Activated T-cell treated with anti-CD3 and anti-CD28 coated beads for 1 hour (primary cell): Measurements from ENCODE around the gene RTEL1.
"Not testable (repeated sequence)": the region's sequence is repeated elsewhere in the genome, so short reads cannot be mapped to it uniquely, and the experiment has no call there.

Experiments
- DNase-seq: peaks from one replicate; pipeline ENCODE4 v3.0.0-alpha.2; 2020; ENCODE audit warnings: low read depth

RTEL1 gene

DNA sequence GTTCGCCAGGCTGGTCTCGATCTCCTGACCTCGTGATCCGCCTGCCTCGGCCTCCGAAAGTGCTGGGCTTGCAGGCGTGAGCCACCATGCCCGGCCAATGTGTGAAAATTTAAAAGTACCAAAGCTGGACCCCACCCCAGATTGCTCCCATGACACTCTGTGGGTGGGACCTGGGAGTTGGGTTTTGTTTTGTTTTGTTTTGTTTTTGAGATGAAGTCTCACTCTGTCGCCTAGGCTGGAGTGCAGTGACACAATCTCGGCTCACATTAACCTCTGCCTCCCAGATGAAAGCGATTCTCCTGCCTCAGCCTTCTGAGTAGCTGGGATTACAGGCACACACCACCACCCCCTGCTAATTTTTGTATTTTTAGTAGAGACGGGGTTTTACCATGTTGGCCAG lies 13.6 kb downstream of the RTEL1 start:
- not testable (repeated sequence) for DNase-seq

DNA sequence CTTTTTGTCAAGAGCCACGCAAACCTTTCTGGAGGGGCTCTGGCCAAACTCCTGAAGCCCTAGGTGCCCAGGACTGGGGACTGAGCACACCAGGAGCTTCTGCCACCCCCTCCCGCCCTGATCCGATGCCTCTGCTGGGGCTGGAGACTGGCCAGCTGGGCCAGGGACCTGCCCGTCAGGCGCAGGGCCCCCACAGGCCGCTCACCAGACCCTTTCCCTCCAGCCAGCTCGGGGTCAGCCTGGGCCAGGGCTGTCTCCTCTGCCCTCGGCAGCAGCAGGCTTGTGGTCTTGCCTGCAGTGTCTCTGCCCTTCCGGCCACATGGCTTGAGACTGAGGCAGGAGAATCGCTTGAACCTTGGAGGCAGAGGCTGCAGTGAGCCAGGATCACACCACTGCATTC lies 14.6 kb downstream of the RTEL1 start:
- no peak for DNase-seq

DNA sequence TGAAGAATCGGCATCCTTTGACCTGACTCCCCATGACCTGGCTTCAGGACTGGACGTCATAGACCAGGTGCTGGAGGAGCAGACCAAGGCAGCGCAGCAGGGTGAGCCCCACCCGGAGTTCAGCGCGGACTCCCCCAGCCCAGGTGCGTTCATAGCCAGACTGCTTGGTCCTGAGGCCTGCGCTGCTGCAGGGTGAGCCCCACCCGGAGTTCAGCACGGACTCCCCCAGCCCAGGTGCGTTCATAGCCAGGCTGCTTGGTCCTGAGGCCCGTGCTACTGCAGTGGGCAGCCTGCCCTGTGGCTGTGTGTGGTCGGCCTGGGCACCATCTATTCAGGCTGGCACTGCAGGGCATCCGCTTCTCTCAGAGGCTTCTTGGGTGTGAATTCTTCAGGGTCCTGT lies 15.8 kb downstream of the RTEL1 start:
- no peak for DNase-seq

DNA sequence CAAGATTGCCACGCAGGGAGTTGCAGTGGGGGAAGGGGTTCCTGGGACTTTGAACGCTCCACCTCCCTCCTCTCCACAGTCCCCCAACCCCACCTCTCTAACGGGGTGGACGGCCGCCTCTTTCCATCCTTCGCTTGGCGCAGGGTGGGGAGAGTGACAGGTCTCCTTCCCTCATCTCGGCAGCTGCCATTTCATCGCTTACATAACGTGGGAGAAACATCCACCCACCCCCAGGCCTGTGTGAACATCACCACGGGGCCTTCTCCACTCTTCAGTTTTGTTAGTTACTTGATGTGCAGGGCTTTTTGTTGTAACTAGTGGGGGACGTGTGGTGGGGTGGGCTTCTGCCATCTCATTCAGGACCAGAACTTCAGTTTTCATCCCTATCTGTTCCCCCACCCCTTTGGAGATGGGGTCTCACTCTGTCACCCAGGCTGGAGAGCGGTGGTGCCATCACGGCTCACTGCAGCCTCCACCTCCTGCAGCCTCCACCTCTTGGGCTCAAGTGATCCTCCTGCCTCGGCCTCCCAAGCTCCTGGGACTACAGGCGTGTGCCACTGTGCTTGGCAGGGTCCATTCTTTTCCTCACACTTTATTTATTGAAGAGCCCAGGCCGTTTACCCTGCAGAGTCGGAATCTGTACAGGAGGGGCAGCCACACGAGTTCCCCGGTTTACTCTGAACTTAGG lies 17.7 kb downstream of the RTEL1 start:
- no peak for DNase-seq

DNA sequence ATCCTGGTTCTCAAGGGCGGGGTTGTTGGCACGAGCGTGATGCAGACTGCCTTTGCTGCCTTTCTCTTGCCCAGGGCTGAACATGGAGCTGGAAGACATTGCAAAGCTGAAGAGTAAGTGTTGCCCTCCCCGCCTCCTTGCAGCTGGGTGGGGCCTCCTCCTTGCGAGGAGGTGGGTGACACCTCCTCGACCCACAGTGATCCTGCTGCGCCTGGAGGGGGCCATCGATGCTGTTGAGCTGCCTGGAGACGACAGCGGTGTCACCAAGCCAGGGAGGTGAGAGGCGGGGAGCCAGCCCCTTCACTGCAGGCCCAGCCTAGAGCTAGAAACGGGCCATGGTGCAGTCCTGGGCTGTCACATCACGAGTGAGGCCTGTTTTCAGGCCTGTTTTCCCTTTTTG lies 20.0 kb downstream of the RTEL1 start:
- DNase-seq = no peak

DNA sequence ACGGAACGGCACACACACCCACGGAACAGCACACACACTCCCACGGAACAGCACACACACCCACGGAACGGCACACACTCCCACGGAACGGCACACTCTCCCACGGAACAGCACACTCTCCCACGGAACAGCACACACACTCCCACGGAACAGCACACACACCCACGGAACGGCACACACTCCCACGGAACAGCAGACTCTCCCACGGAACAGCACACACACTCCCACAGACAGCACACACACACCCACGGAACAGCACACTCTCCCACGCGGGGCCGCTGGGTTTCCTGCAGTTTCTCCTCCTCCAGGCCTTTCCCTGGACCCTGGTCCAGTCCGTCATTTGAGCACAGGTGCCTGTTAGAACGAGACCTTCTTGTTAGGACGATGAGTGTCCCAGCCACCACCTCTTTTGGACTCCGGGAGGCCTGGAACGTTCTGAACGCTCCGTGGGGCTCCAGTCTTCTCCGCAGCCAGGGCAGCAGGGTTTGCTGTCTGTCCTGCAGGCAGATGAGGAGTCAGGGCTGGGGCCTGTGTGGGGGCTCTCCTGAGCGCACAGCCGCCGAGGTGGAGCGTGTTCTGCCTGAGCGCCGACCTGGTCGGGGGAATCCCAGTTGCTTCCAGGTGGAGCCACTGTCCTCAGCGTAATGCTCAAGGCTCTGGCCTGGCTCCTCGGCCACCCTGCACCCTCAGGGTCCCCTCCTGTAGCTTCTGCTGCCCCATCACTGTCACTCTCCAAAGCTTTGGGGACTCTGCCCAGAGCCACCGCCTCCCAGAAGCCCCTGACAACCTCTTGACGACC lies 20.8 kb downstream of the RTEL1 start:
- DNase-seq = no peak

DNA sequence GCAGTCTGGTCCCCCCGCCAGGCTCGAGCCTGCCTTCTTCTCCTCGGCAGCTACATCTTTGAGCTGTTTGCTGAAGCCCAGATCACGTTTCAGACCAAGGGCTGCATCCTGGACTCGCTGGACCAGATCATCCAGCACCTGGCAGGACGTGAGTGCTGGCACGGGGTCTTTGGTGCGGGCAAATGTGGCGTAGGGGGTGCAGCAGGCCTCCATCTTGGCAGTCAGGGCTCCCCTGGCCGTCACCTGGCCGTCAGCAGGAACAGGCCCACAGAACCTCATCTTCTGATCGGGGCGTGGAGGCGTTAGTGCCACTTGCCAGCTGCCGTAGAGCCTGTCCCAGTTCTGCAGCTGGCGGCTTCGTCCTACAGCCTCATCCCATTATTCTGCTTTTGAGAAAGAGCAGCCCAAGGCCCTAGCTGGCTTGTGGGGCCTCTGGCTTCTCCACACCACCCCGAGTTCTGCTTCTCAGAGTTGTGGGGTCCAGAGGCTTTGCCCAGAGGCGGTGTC lies 21.7 kb downstream of the RTEL1 start:
- DNase-seq = no peak

DNA sequence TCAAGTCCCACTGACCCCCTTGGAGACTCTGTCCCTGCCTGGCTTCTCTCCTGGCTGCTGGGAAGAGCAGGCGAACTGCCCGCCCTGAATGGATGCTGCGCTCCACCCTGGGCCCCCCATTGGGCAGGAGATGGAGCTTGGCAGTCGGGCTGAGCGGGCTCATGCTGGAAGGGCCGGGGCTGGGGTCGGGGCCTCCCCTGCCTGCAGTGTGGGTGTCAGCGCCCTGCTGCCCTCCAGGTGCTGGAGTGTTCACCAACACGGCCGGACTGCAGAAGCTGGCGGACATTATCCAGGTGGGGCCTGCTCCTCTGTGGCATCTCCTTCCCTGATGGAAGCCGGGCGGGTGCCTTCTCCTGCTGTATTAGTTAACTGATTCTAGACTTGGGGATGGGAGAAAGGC lies 22.3 kb downstream of the RTEL1 start:
- DNase-seq = no peak

DNA sequence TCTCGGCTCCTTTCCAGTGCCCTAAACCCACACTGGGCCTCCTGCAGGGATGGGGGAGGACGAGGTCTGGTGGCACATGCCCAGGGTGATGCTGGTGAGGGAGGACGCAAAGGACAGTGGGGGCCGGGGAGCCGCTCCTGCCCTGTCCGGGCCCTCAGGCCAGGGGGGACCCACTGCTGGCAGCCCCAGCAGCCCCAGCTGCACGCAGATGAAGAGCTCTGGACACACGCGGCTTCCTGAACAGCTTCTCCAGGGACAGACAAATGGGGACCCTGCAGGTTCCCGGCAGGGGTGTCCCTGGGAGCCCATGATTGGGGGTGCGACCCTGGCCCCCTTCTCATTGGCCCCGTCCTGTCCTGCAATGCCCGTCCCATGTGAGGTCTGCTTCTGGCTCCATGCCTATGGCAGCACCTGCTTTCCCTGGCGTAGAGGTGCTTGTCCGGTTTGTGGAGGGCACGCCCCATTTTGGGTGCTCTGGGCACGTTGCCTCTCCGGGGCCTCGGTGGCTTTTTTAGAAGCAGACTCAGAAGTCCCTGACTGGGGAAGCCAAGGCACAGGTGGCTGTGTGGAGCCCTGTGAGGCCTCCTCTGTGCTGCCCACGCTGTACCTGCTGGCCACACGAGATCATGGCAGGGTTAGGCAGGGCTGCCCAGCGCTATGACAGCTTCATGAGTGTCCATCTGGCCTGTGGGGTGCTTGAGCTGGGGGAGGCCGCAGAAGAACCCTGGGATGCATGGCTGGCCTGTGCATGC lies 22.9 kb downstream of the RTEL1 start:
- no peak for DNase-seq

DNA sequence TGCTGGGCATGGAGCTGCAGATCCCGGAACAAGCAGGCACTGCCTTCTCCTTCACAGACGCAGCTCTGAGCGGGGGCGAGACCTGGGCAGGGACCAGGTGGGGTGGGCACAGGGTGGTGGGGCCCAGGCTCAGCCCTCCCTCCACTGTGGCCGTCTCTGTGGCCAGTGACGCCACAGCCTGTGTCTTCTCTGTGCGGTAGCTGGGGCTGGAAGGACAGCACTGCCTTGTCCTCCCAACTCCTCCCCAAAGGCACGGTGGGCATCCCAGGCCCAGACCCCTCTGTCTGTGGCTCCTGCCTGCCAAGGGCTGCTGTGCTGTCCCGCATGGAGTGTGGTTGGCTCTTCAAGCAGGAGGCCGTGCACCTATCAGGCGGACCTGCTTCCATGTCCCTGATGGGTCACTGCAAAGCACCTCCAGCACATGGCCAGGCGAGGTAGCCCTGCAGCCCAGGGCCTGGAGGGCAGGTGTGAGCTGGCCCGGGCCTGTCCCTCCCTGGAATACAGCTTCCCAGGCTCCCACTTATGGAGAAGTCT lies 23.6 kb downstream of the RTEL1 start:
- DNase-seq = no peak

DNA sequence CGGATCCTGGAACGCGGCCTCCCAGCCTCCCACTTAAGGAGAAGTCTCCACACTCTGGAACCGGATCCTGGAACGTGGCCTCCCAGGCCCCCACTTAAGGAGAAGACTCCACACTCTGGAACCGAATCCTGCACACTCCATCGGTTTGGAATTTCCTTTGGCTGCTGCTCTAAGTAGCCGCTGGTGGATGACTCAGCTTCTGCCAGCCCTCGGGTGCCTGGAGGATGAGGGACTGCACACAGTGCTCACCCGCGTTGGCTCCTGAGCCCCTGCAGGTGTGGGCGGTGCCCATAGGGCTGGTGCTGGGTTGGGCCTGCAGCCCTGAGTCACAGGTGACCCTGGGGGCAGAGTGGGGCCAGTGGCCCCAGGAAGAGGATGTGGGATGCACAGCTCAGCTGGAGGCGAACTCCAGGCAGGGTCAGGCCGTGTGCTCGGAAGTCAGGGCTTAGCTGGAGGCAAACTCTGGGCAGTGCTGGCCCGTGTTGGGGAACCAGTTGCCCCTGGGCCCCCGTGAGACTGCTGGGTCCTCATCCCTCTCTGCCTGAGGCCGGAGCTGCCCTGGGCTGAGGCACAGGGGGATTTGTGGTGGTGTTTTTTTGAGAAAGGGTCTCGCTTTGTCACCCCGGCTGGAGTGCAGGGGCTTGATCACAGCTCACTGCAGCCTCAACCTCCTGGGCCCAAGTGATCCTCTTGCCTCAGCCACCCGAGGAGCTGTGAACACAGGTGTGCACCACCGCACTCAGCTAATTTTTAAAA lies 24.4 kb downstream of the RTEL1 start:
- DNase-seq = no peak

DNA sequence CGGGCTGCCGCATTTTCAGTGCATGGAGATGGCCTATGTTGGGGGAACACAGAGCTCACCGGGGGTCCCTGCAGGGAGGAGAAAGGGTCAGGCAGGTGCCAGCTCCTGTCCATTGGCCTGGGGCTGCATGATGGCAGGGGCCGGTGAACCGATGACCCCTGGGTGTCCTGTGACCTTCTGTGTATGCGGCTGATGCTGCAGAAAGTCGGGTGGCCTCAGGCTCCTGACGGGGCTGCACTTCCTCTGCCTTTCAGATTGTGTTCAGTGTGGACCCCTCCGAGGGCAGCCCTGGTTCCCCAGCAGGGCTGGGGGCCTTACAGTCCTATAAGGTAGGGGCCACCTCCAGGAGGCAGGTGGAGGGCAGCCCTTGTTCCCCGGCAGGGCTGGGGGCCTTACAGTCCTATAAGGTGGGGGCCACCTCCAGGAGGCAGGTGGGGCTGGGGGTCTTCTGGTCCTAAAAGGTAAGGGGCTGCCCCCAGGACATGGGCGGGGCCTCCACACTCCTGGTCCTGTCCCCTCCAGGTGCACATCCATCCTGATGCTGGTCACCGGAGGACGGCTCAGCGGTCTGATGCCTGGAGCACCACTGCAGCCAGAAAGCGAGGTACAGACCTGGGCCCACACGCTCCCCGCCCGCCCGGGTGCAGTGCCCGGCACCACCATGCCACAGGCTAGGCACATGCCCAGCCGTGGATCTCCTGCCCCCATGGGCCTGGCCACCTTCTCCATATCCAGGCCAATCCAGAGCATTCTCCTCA lies 27.3 kb downstream of the RTEL1 start:
- DNase-seq = no peak

DNA sequence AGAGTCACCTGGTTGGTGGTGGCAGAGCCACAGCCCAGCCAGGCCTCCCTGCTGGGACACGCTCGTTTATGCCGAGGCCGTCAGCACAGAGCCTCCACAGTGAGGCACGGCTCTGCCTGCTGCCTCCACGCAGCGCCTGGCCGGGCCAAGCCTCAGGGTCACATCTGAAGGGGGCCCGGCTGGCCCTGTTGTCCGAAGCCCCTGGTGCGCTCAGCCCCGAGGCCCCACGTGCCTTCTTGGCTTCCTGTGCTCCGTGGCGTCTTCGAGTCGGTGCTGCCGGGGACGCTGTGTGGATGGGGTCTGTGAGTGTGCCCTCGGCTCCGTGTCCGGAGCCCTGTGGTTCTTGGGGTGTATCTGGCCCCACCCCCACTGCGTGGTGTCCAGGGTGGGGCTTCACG lies 28.0 kb downstream of the RTEL1 start:
- DNase-seq = no peak

DNA sequence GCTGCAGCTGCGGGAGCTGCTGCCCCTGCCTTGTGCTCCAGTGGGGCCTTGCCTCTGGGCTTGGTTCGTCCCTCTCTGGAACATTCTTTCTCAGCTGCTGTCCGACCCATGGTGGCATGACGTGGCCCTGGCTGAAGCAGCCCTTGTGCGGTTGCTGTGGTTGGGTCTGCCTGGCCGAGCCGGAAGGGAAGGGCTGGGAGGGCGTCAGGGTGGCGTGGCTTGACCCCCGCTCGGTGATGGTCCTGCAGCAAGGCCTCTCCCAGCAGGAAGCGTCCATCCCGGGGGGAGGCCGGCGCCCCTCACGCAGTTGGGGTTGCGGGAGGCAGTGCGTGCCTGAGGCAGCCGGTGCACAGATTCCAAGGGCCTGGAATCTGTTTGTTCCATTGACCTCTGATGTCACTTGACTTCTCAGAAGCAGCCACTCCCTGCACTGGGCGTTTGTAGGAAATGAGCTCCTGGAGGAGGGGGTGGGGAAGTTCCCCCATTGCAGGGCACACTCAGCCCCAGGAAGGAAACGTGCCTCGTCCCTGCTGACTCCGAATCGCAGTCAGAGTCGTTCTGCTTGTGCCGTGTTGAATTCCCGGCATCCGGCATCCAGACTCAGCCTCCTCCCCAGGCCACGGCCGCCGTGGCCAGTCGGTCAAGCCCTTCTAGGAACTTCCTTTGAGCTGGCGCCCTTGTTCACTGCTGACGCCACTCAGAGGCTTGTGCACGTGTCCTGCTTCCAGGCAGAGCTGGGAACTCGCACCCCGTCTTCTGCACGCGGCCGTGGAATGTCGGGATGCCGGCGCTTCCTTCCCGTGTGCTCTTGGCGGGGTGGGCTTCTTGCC lies 28.6 kb downstream of the RTEL1 start:
- no peak for DNase-seq

DNA sequence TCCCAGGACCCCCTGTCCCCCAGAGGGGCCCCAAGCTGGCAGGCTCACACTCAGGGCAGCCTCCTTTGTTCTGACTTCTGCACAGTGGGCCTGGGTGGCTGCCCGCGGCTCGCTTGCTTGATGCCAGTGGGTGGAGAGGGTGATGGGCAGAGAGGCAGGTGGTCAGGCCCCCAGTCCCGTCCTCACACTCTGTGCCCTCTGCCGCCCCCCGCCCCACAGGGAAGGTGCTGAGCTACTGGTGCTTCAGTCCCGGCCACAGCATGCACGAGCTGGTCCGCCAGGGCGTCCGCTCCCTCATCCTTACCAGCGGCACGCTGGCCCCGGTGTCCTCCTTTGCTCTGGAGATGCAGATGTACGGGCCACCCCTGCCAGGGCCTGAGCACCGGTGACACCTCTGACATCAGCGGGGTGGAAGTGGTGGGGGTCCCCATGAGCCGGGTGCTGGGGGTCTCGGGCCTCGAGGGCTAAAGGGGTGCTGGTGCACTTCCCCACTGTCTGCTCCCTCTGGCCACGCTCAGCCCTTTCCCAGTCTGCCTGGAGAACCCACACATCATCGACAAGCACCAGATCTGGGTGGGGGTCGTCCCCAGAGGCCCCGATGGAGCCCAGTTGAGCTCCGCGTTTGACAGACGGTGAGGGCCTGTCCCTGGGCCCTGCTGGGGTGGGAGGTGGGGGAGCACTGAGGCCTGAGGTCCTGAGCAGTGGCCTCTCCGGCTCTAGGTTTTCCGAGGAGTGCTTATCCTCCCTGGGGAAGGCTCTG lies 29.5 kb downstream of the RTEL1 start:
- no peak for DNase-seq

DNA sequence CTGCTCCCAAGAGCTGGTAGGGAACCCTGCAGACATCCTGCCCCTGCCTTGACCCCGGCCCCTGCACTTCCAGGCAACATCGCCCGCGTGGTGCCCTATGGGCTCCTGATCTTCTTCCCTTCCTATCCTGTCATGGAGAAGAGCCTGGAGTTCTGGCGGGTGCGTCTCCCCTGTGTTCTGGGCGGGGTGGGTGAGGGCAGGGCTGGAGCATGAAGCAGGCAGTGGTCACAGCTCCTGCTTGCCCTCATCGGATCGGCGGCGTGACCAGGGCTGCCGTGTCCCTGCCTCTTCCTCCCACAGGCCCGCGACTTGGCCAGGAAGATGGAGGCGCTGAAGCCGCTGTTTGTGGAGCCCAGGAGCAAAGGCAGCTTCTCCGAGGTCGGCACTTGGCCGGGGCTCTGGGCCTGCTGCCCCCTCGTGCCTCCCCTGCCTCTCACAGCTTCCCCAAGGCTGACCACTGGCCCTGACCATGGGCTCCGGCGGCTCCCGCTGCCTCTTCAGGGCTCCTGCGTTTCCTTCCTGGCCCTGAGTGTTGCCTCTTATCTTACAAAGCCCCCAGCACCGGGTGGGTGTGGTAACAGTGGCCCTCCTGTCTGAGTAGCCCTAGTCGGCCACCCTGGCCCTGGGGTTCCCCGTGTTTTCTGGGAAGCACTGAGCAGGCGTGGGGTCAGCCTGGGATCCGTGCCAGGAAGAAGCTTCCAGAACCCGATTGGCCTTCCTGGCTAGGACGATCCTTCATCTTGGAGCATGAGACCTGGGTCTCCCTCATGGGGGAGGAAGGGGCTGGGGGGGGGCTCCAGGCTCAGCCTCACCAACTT lies 30.3 kb downstream of the RTEL1 start:
- DNase-seq = no peak

DNA sequence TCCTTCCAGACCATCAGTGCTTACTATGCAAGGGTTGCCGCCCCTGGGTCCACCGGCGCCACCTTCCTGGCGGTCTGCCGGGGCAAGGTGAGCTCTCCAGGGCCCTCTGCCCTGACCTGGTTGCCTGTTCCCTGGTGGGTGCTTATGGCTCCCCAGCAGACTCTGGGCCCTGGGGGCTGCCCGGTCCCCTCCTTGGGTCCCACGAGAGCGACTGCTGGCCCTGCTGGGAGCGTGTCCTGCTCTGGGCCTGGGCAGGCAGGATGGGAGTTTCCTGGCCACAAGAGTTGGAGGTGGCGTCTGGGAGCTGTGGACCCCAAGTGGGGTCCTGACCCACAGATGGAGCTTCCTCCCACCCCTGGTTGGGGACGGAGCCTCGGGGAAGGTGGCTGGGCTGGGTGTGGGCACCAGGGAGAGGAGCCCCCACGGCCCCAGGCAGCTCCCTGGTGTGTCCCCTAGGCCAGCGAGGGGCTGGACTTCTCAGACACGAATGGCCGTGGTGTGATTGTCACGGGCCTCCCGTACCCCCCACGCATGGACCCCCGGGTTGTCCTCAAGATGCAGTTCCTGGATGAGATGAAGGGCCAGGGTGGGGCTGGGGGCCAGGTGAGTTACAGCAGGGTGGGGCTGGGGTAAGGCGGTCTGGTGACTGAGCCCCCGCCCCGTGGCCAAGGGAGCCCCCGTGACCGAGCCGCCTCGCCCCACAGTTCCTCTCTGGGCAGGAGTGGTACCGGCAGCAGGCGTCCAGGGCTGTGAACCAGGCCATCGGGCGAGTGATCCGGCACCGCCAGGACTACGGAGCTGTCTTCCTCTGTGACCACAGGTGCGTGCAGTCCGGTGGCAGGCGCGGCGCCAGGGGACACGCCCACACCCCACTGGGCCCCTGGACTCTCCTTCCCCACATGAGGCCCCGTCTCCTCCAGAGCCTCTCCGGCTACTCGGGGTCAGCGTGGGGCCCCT lies 31.2 kb downstream of the RTEL1 start:
- no peak for DNase-seq
